ENCODE results near the gene TUBB3. TPM values are rescaled to one million over a fixed set of nuclear protein-coding genes. Genes with fewer than 3 reads are reported as not detected.
A peak's percentile ranks its signal among the peaks of the same experiment; 100 is the strongest.

The TUBB3 gene
- total and polyA plus RNA-seq, 2 donors (not counting 1 experiment from before 2014, with no cell fraction given), result 0.34 to 4.4 TPM

DNA sequence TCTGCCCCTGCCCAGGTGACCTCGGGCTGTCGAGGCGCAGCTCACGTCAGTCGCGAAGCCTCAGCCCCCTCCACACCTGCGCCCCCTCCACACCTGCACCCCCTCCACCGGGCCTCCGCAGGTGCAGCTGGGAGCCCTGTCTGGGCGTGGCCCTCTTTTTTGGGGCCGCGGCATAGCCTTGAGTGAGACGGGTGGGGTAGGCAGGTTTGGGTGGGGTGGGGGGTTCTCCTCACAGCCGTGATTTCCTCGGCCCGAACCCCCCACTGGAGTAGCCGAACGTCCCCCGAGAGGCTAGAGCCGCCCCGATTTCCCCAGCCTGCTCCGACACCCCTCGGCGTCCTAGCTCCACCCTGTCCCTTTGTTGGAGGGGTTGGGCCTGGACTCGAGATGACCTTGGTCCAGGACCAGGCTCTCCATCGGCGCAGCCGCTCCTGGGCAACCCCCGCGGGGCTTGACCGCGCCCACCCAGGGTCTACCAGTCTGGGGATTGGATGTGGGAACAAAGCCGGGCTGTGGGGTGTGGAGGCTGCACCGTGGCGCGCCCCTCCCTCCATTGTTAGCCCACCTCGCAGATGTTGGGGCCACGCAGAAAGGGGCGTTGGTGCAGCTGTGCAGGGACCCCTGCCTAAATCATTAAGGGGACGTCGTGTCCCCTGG, 626 bp downstream of the TUBB3 start:
- H3K4me3 Mint-ChIP-seq, result peak overlapping the region; percentile 29

More for the DNA sequence above, 626 bp downstream of the TUBB3 start:
- H2AFZ ChIP-seq (ENCODE audit: insufficient read depth, low read depth, low read length, poor library complexity, severe bottlenecking), result peak overlapping the region; percentile 58
- peak overlapping the region; percentile 21 to 55 (median 35) for H3K4me3 ChIP-seq (ENCODE audit: control extremely low read depth in 1 of 5, extremely low read depth in 1 of 5, insufficient read depth in 1 of 5, low read depth in 2 of 5, low read length in 4 of 5)
- H3K4me1 ChIP-seq (ENCODE audit: control insufficient read depth in 2 of 2, insufficient read depth in 2 of 2, low read length in 2 of 2), result peaks cover 56 to 58% of the 10 kb centered on the region in 2 donors
- no peaks in the 10 kb centered on the region for H3K9me3 Mint-ChIP-seq (ENCODE audit: insufficient read depth)
- H3K9ac ChIP-seq (ENCODE audit: low read length), result peak overlapping the region; percentile 52
- peaks cover 24% of the 10 kb centered on the region for H3K27me3 Mint-ChIP-seq
- DNase-seq, result peak; percentile 37
- no peaks in the 10 kb centered on the region for H3K36me3 ChIP-seq (replicated peaks in 1 of 2; ENCODE audit: control extremely low read depth in 1 of 2, control insufficient read depth in 1 of 2, extremely low read depth in 1 of 2, insufficient read depth in 2 of 2, low read length in 1 of 2)
- intact Hi-C loops (cut with micrococcal nuclease), result loop anchor here (10.0 kb wide), 1 partner anchor 91 kb away; the partner anchor contains the start of gene DBNDD1
- ATAC-seq (ENCODE audit: low read depth), result no peak
- H3K27me3 ChIP-seq (replicated peaks in 1 of 4; ENCODE audit: control extremely low read depth in 1 of 4, control insufficient read depth in 3 of 4, insufficient read depth in 4 of 4, low read length in 3 of 4), result peaks cover 0 to 87% (median 45%) of the 10 kb centered on the region in 4 experiments
- H3K79me2 ChIP-seq (ENCODE audit: control insufficient read depth, insufficient read depth, low read length), result no peaks in the 10 kb centered on the region
- H3K27ac ChIP-seq (ENCODE audit: low read length in 2 of 2), result no peak overlapping the region
- POLR2A ChIA-PET, result interaction anchor here (0.8 kb wide), 1 partner anchor 77 kb away, joined by 7 read pairs; no protein-coding TSS in a partner anchor
- H3K4me1 Mint-ChIP-seq, result peaks cover 42% of the 10 kb centered on the region
- WGBS (ENCODE audit: insufficient coverage), result 5% methylated on average over 36 of the region's 41 CpGs
- H3K4me2 ChIP-seq (replicated peaks; ENCODE audit: low read depth, low read length, poor library complexity, severe bottlenecking), result peak overlapping the region; percentile 93
- TF ChIP-seq CTCF (IDR thresholded peaks at IDR 0.05) (no peak), EZH2 (IDR thresholded peaks at IDR 0.05; ENCODE audit: borderline replicate concordance, insufficient read depth, low read depth, low read length, poor library complexity, severe bottlenecking) (no peak)
- peaks cover 34% of the 10 kb centered on the region for H4K20me1 ChIP-seq (ENCODE audit: control insufficient read depth, insufficient read depth, low read length, poor library complexity, severe bottlenecking)
- H3K27ac Mint-ChIP-seq, result no peak overlapping the region
- peaks cover 0 to 53% (median 0%) of the 10 kb centered on the region in 3 donors for H3K9me3 ChIP-seq (ENCODE audit: control extremely low read depth in 1 of 3, control insufficient read depth in 2 of 3, insufficient read depth in 1 of 3, low read length in 2 of 3)
- CTCF ChIA-PET, result interaction anchor here (0.9 to 1.3 kb wide), 2 partner anchors 13 to 218 kb away, joined by 3 to 6 read pairs; no protein-coding TSS in a partner anchor

All from B cell (primary cell).